NT2/D1 (cell line): ENCODE measurements around the gene EFHC1.

ENCODE experiments used
- SUZ12 ChIP-seq: IDR thresholded peaks from 2 replicates; pipeline ENCODE4 v1.6.1; 2011; ENCODE audit not compliant: insufficient read length, insufficient read depth; ENCODE audit errors: extremely low read depth
- YY1 ChIP-seq: IDR thresholded peaks from 2 replicates; pipeline ENCODE4 v1.6.1; 2011; ENCODE audit not compliant: insufficient read length, insufficient read depth
- ZNF274 ChIP-seq: IDR thresholded peaks from 2 replicates; pipeline ENCODE4 v1.6.1; 2011; ENCODE audit warnings: mild to moderate bottlenecking, low read depth, low read length

- TF ChIP-seq SUZ12 (no peak), YY1 (no peak), ZNF274 (no peak)
Measured at GRCh38 chr6:52511572-52512151, 91.5 kb downstream of the EFHC1 start.
